NOMO-1 (cell line): Measurements from ENCODE around the gene ZNF74.
"Not testable (repeated sequence)": the region's sequence is repeated elsewhere in the genome, so short reads cannot be mapped to it uniquely, and the experiment has no call there.

Source experiments
- DNase-seq, 2 experiments: peaks; one replicate each; lab custom pipeline; 2025; ENCODE audit not compliant: unreplicated experiment in 2 of 2; lab: John Stamatoyannopoulos, UW

The ZNF74 gene

DNA sequence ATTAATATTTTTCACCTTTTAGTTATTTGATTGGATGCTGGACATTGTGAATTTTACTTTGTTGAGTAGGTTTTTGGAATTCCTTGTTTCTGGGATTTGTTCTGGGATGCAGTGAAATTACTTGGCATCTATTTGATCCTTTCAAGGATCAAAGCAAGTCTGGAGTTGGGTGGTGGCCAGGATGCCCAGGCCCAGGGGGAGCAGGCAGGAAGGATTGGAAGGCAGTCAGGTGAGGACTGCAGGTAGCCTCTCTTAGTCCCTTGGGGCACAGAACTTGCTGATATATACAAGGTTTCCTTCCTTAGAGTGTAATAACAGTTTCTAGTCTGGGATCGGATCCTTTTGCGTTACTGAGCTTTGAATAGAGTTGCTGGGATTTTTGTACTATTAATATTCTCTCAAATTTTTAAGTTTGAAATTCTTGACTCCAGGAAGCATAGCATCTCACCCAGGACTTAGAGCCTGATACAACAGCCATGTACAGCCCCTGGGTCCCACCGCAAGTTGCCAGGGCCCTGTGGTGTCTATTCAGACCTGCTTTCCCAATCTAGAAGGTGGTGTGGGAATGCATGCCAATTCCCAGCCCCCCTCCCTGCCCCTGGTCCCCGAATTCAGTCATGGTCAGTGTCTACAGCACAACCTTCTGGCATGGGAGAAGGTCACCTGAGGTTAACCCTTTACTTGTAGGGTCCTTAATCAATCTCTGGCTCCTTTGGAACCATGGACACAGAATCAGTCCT is 6.1 kb downstream of the ZNF74 start:
- DNase-seq: no peak

DNA sequence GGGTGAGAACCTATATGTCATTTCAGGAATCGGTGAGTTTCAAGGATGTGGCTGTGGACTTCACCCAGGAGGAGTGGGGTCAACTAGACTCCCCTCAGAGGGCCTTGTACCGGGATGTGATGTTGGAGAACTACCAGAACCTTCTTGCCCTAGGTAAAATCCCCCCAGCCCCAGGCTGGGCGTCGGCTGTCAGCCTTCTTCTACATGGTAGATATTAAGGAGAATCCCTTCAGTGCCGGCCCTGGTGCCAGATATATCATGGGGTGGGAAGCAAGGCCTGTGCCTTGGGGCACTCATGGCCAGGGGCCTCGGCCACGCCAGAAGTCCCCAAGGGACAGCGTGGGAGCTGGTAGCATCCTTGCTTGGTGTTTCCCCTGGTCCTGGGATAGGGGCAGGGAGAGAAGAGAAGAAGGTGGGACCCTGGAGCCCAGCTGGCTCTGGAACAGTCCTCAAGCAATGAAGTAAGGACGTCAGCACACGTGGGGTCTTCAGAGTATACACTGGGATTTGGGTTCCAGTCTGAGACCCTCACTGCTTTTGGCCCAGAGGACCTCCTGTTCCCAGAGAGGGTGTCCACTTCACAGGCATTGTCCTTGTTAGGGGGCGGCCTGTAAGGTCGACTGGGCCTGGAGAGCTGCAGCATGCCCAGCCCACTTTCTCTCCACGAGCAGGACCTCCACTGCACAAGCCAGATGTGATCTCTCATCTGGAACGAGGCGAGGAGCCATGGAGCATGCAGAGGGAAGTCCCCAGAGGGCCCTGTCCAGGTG is 6.8 kb downstream of the ZNF74 start:
- no peak for DNase-seq

DNA sequence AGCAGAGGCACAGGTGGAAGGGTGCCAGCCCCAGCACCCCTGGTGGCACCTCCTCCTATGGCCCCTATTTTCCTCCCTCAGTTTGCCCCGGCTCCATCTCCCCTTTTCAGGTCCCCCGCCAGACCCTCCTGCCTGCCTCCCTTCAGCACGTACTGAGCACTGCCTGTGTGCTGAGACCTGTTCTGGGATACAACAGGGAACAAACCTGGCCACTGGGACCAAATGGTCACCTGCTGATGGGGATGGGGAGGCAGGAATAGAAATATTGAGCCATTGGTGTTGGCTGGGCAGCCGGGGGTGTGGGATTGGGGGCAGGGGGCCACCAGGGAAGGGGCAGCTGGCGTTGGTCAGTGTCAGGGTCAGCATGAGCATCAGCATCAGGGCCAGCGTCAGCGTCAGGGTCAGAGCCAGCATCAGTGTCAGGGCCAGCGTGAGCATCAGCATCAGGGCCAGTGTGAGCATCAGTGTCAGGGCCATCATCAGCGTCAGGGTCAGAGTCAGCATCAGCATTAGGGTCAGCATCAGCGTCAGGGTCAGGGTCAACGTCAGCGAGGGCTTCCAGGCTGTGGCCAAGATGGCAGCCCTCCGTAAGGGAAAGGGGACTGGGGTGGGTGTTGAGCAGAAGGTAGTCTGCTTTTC is 7.5 kb downstream of the ZNF74 start:
- no peak for DNase-seq

DNA sequence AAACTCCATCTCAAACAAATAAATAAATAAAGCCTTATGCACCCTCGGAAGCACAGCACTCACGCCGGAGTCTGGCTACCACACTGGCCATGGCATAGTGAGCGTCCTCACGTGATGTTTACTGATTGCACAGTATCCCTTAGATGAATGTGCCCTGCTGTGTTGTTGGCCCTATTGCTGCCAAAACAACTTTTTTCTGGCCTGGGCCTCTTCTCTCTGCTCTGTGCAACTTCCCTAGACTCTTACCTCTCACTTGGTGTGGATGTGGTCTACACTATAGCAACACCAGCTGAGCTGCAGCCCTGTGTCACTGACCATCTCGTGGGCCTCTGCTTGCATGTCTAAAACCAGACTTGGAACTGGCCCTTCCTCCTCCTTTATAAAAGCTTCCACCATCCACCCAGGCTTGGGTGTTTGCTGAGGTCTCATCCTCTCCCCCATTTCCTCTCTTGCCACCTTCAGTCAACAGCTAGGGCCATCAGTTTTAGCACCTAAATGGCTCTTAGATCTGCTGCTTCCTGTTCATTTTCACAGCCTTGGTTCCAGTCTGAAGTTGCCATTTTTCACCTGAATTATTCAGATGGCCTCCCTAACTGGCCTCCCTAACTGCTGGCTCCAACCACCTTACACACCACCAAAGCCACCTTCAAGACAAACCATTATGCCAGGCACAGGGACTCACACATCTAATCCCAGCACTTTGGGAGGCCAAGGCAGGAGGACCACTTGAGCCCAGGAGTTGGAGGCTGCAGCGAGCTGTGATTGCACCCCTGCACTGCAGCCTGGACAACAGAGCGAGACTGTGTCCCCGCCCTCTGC is 9.2 kb downstream of the ZNF74 start:
- no peak for DNase-seq

DNA sequence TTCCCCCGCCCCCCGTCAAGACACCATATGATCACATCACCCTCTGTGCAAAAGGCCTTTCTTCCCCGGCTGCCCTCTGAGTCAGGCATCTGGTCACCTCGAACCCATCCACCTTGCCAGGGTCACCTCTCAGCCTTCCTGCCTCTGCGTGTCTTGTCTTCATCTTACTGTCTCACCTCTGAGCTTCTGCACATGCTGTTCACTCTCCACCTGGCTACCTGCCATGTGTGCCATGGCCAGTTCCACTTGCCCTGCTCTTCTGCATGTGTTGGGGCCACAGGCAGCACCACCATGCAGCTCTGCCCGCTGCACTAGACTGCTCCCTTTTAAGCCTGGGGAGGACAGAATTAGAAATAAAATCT is 9.8 kb downstream of the ZNF74 start:
- no peak for DNase-seq

DNA sequence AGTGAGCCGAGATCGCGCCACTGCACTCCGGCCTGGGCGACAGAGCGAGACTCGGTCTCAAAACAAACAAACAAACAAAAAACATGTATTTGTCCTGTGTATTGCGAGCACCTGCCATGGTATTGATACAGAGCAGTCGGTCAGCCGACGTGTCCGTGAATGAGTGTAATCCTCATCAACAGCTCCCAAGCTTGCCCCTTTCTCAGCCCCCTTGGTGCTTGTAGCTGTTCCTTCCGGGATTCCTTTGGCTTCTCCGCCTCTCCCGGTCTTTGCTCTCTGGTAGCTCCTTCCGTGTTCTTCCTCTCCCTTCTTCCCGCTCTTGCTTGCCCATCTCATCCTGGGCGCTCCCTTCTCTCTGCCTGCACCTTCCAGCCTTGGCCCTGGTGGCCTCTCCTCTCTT is 10.9 kb downstream of the ZNF74 start:
- no peak for DNase-seq

DNA sequence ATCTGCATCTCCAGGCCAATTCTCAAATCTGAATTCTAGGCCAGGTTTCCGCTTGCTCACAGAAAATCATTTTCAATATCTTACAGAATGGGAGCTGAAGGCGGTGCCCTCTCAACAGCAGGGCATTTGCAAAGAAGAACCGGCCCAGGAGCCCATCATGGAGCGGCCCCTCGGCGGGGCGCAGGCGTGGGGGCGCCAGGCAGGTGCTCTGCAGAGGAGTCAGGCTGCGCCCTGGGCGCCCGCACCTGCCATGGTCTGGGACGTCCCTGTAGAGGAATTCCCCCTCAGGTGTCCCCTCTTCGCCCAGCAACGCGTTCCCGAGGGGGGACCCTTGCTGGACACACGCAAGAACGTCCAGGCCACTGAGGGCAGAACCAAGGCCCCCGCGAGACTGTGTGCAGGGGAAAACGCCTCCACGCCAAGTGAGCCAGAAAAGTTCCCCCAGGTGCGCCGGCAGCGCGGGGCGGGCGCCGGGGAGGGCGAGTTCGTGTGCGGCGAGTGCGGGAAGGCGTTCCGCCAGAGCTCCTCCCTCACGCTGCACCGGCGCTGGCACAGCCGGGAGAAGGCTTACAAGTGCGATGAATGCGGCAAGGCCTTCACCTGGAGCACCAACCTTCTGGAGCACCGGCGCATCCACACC is 11.5 kb downstream of the ZNF74 start:
- no peak for DNase-seq

DNA sequence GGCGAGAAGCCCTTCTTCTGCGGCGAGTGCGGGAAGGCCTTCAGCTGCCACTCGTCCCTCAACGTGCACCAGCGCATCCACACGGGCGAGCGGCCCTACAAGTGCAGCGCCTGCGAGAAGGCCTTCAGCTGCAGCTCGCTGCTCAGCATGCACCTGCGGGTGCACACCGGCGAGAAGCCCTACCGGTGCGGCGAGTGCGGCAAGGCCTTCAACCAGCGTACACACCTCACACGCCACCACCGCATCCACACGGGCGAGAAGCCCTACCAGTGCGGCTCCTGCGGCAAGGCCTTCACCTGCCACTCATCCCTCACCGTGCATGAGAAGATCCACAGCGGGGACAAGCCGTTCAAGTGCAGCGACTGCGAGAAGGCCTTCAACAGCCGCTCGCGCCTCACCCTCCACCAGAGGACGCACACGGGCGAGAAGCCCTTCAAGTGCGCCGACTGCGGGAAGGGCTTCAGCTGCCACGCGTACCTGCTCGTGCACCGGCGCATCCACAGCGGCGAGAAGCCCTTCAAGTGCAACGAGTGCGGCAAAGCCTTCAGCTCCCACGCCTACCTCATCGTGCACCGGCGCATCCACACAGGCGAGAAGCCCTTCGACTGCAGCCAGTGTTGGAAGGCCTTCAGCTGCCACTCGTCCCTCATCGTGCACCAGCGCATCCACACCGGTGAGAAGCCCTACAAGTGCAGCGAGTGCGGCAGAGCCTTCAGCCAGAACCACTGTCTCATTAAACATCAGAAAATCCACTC is 12.2 kb downstream of the ZNF74 start:
- DNase-seq: no peak

DNA sequence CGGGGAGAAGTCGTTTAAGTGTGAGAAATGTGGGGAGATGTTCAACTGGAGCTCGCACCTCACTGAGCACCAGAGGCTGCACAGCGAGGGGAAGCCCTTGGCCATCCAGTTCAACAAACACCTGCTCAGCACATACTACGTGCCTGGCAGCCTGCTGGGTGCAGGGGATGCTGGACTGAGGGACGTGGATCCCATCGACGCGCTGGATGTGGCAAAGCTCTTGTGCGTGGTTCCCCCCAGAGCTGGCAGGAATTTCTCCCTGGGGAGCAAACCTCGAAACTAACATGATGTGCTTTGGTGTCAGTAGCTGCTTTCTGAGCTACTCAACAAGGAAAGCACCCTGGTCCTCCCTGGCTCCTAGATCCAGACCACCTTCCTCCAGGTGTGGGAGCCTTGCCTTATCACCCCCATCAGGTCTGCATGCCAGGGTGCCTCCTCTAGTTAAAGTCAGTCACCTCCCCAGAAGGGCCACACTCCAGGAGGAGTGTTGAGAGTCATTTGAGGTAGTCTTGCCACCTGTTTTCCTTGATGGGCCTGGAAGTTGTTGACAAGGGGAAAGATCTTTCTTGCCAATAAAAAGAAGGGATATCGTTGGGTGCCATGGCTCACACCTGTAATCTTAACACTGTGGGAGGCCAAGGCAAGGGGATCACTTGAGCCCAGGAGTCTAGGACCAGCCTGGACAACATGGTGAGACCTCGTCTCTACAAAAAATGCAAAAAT is 12.9 kb downstream of the ZNF74 start:
- DNase-seq: no peak

DNA sequence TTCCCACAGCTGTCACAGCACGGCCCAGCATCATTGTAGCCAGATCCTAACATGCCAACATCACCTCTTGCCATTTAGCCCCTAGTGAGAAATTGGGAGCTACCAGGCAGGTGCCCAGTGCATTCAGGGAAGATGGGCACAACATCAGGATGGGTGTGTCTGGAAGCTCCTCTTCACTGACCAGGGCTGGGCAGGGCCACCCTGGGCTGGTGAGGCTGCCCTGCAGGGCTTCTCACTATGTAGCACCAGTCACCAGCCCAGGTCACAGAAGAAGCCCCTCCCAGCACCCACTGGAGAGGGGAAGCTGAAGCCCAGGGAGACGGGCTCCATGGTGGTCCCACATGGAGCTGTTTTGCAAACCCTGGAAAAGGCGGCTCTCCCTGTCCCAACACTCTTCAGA is 13.9 kb downstream of the ZNF74 start:
- no peak for DNase-seq

DNA sequence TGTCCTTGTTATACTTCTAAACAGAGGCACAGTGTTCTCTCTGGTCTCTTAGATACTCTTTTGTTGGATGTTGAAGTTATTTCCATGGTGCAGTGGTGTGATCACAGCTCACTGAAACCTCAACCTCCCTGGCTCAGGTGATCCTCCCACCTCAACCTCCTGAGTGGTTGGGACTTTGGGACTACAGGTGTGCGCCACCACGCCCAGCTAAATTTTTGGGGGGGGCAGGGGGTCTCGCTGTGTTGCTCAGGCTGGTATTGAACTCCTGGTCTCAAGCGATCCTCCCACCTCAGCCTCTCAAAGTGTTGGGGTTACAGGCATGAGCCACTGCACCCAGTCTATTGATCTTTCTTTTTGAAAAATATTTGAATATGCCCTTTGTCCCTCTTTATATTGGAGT is 14.9 kb downstream of the ZNF74 start:
- no peak for DNase-seq

DNA sequence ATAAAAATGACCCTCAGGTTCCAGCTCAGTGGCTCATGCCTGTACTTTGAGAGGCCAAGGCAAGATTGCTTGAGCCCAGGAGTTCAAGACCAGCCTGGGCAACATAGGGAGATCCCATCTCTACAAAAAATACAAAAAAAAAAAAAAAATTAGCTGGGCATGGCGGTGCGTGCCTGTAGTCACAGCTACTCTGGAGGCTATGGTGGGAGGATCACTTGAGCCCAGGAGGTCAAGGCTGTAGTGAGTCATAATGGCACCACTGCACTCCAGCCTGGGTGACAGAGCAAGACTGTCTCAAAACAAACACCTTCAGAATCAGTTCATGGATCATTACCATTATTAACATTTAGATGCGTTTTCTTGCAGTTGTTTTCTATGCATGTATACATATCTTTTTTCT is 15.4 kb downstream of the ZNF74 start:
- DNase-seq: not testable (repeated sequence)

DNA sequence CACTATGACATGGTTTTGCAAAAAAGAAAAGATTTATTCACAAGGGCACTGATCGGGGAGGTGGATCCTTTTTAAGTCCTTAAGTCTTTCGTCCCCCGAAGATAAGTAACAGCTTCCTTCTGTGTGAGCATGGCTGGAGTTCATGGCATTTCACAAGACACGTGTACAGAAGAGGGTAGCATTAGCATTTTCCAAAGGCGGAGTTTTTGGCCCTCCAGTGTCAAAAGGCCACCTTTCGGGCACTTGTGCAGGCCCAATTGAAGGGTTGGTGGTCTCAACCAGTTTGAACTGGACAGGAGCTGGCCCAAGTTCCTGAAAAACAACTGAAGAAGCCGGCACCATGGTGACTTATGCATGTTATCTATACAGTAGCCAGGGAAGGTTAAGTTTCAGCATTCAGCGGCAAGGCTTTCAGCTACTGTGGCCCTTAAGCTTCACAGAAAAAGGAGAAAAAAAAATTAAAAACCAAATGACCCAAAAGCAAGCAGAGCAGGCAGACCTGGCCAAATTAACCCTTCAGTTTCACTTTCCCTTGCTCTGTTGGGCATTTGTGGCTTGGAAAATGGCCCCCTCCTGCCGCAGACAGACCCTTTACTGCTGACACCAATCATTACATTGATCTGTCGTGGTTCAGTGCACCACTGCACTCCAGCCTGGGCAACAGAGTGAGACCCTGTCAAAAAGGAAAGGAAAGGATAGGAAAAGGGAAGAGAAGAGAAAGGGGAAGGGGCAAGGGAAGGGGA is 18.7 kb downstream of the ZNF74 start:
- no peak for DNase-seq

DNA sequence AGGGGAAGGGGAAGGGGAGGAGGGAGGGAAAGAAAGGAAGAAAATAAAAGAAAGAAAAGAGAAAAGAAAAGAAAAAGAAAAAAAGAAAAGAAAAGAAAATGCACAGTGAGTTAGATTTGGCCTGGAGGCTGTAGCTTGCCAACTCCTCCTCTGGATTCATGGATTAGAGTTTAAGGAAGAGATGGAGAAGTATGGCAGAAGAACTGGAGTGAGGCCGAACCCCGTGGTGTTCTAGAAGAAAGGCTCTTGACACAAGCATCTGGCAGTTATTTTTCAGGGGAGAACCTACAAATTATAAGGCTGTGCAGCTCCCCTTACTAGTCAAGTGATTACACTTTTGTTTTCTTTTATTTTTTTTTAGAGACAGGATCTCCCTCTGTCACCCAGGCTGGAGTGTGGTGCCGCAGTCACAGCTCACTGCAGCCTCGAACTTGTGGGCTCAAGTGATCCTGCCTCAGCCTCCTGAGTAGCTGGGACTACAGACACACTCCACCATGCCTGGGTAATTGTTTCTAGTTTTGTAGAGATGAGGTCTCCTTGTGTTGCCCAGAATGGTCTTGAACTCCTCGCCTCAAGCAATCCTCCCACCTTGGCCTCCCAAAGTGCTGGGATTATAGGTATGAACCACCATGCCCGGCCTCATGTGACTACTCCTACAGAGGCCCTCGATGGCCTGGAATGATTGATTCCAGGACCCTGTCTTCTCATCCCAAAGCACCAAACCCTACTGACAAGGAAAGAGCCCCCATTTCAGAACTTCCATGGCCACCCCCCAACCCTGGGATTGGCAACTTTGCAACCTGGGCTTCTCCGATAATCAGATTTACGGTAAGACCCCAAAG is 19.5 kb downstream of the ZNF74 start:
- DNase-seq: no peak

DNA sequence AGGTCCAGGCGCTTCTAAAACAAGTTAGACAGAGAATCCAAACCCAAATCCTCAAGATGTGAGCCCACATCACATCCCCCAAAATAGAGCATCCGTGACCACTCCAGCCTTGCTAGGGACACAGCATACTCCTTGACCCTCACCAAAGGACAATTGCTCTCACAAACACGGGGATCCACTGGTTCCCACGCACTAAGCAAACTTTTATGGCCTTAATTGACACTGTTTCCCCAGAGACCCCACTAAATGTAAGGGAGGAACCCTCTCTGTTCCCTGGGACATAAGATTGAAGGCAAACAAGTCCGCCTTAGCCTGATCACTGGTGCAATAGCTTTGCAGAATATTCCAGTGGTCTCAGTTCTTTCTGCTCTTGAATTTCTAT is 20.1 kb downstream of the ZNF74 start:
- no peak for DNase-seq

DNA sequence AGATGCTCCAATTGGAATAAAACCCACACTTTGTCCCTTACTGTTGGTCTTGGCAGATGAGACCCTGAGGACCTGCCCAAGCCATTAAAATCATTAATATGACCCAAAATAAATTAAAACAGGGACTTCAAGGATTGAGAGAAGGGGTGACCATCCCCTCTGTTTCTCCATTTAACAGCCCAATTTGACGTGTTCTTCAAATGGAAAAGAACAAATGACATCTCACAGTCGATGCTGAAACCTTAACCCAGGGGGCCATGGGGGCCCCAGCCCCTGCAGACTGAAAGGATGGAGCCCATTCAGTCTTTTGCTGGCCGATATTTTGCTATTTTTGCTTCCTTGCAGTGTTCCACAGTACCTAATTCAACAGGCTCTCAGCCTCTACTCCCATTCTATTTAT is 20.5 kb downstream of the ZNF74 start:
- no peak for DNase-seq

DNA sequence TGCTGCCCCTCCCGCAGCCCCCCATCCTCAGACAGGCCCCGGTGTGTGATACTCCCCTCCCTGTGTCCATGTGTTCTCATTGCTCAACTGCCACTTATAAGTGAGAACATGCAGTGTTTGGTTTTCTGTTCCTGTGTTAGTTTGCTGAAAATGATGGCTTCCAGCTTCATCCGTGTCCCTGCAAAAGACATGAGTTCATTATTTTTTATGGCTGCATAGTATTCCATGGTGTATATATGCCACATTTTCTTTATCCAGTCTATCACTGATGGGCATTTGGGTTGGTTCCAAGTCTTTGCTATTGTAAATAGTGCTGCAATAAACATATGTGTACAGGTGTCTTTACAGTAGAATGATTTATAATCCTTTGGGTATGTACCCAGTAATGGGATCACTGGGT is 21.3 kb downstream of the ZNF74 start:
- not testable (repeated sequence) for DNase-seq

DNA sequence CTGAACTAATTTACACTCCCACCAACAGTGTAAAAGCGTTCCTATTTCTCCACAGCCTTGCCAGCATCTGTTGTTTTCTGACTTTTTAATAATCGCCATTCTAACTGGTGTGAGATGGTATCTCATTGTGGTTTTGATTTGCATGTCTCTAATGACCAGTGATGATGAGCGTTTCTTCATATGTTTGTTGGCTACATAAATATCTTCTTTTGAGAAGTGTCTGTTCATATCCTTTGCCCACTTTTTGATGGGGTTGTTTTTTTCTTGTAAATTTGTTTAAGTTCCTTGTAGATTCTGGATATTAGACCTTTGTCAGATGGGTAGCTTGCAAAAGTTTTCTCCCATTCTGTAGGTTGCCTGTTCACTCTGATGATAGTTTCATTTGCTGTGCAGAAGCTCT is 21.7 kb downstream of the ZNF74 start:
- not testable (repeated sequence) for DNase-seq
